RWPE2 (cell line): ENCODE results near the gene TMEM126B.
"Not testable (repeated sequence)": the region's sequence is repeated elsewhere in the genome, so short reads cannot be mapped to it uniquely, and the experiment has no call there.

Source experiments
- ATAC-seq: fragments of 200-7000 bp; cut with Tn5 transposase; 3 replicates; pipeline ENCODE4 v1.9.1; 2021; ENCODE audit warnings: low read depth
- DNase-seq: peaks from one replicate; pipeline ENCODE4 v3.0.0-alpha.2; 2020; ENCODE audit warnings: low spot score
- H3K27ac ChIP-seq: fragments of 450-650 bp; 2 replicates; pipeline ENCODE4 v1.5.1; 2017; ENCODE audit warnings: mild to moderate bottlenecking; ENCODE audit not compliant: poor library complexity, severe bottlenecking
- H3K27me3 ChIP-seq: fragments of 250-450 bp; sonication (Bioruptor Pico); 2 replicates; pipeline ENCODE4 v1.5.1; 2021; ENCODE audit warnings: mild to moderate bottlenecking, moderate library complexity; ENCODE audit not compliant: insufficient read depth, poor library complexity, severe bottlenecking
- H3K36me3 ChIP-seq: fragments of 250-450 bp; sonication (Bioruptor Pico); 2 replicates; pipeline ENCODE4 v1.5.1; 2020; ENCODE audit warnings: low read depth, mild to moderate bottlenecking, moderate library complexity
- H3K4me1 ChIP-seq: fragments of 250-450 bp; sonication (Bioruptor Pico); 2 replicates; pipeline ENCODE4 v1.5.1; 2021; ENCODE audit warnings: mild to moderate bottlenecking, moderate library complexity; ENCODE audit not compliant: insufficient read depth, poor library complexity, severe bottlenecking
- H3K4me3 ChIP-seq: fragments of 250-450 bp; sonication (Bioruptor Pico); 2 replicates; pipeline ENCODE4 v1.5.1; 2021; ENCODE audit warnings: mild to moderate bottlenecking, moderate library complexity; ENCODE audit not compliant: severe bottlenecking
- H3K9me3 ChIP-seq: fragments of 250-450 bp; sonication (Bioruptor Pico); 2 replicates; pipeline ENCODE4 v1.5.1; 2021; ENCODE audit warnings: mild to moderate bottlenecking, moderate library complexity; ENCODE audit not compliant: severe bottlenecking
- CTCF ChIP-seq: fragments of 450-650 bp; IDR thresholded peaks from one replicate; pipeline ENCODE4 v1.5.1; 2017; ENCODE audit warnings: mild to moderate bottlenecking, moderate library complexity; ENCODE audit not compliant: poor library complexity, severe bottlenecking

TMEM126B gene

GRCh38 chr11:85595285-85595884 is 33.0 kb upstream of the TMEM126B start:
- H3K36me3 ChIP-seq = no peaks in the 10 kb centered on the region
- H3K4me3 ChIP-seq = no peak overlapping the region
- no peaks in the 10 kb centered on the region for H3K4me1 ChIP-seq
- DNase-seq (no peak), ATAC-seq (0 out of 3 replicates have a peak, but pooled peaks have one; percentile 41)
- no peaks in the 10 kb centered on the region for H3K9me3 ChIP-seq
- TF ChIP-seq CTCF = peak; percentile 92
- H3K27me3 ChIP-seq = no peaks in the 10 kb centered on the region
- no peak overlapping the region for H3K27ac ChIP-seq

GRCh38 chr11:85596886-85597285 is 31.5 kb upstream of the TMEM126B start:
- no peak overlapping the region for H3K27ac ChIP-seq
- TF ChIP-seq CTCF = no peak
- no peak for ATAC-seq

GRCh38 chr11:85599083-85599482 is 29.3 kb upstream of the TMEM126B start:
- Histone ChIP-seq H3K27me3 (no peaks in the 10 kb centered on the region), H3K4me1 (no peaks in the 10 kb centered on the region), H3K36me3 (no peaks in the 10 kb centered on the region), H3K9me3 (no peaks in the 10 kb centered on the region), H3K4me3 (no peak overlapping the region), H3K27ac (no peak overlapping the region)
- no peak for DNase-seq
- no peak for ATAC-seq
- TF ChIP-seq CTCF = no peak

More at GRCh38 chr11:85596886-85597285, 31.5 kb upstream of the TMEM126B start:
- H3K4me3 ChIP-seq = no peak overlapping the region
- no peaks in the 10 kb centered on the region for H3K27me3 ChIP-seq
- no peaks in the 10 kb centered on the region for H3K9me3 ChIP-seq
- no peaks in the 10 kb centered on the region for H3K4me1 ChIP-seq
- DNase-seq = no peak
- no peaks in the 10 kb centered on the region for H3K36me3 ChIP-seq

- H3K27ac ChIP-seq = no peak overlapping the region
- no peaks in the 10 kb centered on the region for H3K36me3 ChIP-seq
- no peak for TF ChIP-seq CTCF
- ATAC-seq (no peak), DNase-seq (no peak)
- H3K9me3 ChIP-seq = no peaks in the 10 kb centered on the region
- no peak overlapping the region for H3K4me3 ChIP-seq
- no peaks in the 10 kb centered on the region for H3K4me1 ChIP-seq
- no peaks in the 10 kb centered on the region for H3K27me3 ChIP-seq
These were observed 25.7 kb upstream of the TMEM126B start for GRCh38 chr11:85602526-85603213.

- Histone ChIP-seq H3K36me3 (no peaks in the 10 kb centered on the region), H3K27ac (no peak overlapping the region), H3K27me3 (no peaks in the 10 kb centered on the region), H3K4me1 (no peaks in the 10 kb centered on the region), H3K4me3 (no peak overlapping the region), H3K9me3 (no peaks in the 10 kb centered on the region)
- DNase-seq = no peak
- no peak for ATAC-seq
- TF ChIP-seq CTCF = no peak
These were observed 25.2 kb upstream of the TMEM126B start for GRCh38 chr11:85603220-85603619.

- not testable (repeated sequence) for H3K36me3 ChIP-seq, H3K27ac ChIP-seq, H3K4me1 ChIP-seq, H3K4me3 ChIP-seq, H3K27me3 ChIP-seq, DNase-seq, H3K9me3 ChIP-seq, ATAC-seq
These were observed 22.2 kb upstream of the TMEM126B start for GRCh38 chr11:85606237-85606636.

- not testable (repeated sequence) for H3K4me1 ChIP-seq, H3K27ac ChIP-seq, H3K36me3 ChIP-seq, H3K9me3 ChIP-seq, ATAC-seq, H3K4me3 ChIP-seq, H3K27me3 ChIP-seq, DNase-seq
These were observed 19.8 kb upstream of the TMEM126B start for GRCh38 chr11:85608621-85609020.
